Measurements from ENCODE around the gene FAM118B.

- TF ChIP-seq CTCF (IDR thresholded peaks at IDR 0.05) = no peak
- no peak for TF ChIP-seq POLR2AphosphoS5 (IDR thresholded peaks at IDR 0.05)
- no peak for TF ChIP-seq EP300 (IDR thresholded peaks at IDR 0.05)
These were observed 38.3 kb upstream of the FAM118B start for GRCh38 chr11:126173257-126173656.
